H1 (cell line): ENCODE measurements around the gene TBC1D4. TPM values are rescaled to one million over a fixed set of nuclear protein-coding genes. Genes with fewer than 3 reads are reported as not detected.

Source experiments
- CTCF ChIA-PET: fragments of 300-600 bp; sonication (Branson Sonifier 250); formaldehyde crosslinking; loops from one replicate; lab custom pipeline; 2021; ENCODE audit not compliant: partially characterized antibody; lab: Charles Lee
- POLR2A ChIA-PET: fragments of 300-600 bp; sonication (Branson Sonifier 250); formaldehyde crosslinking; loops from one replicate; lab custom pipeline; 2021; ENCODE audit warnings: inconsistent platforms; ENCODE audit not compliant: partially characterized antibody; lab: Charles Lee
- DNase-seq, 2 experiments: peaks; one replicate each; pipeline versions ENCODE4 v3.0.0 to v3.0.0-alpha.2; 2010 to 2022; ENCODE audit warnings: low spot score in 2 of 2, low read depth in 1 of 2, mixed read lengths in 1 of 2
- FAIRE-seq: peaks from 2 replicates; lab custom pipeline; 2011; peaks lifted over from hg19 to GRCh38; lab: Jason Lieb, UNC
- H2AFZ ChIP-seq: 2 replicates; pipeline ENCODE4 v1.8.1; 2012; ENCODE audit warnings: low read length, inconsistent platforms
- H2AK5ac ChIP-seq: 2 replicates; pipeline ENCODE4 v1.6.1; 2013; ENCODE audit warnings: low read depth, low read length
- H2BK120ac ChIP-seq: replicated peaks from 2 replicates; pipeline ENCODE3; 2013; ENCODE audit warnings: low read depth, low read length, inconsistent platforms
- H2BK12ac ChIP-seq: 2 replicates; pipeline ENCODE4 v1.6.1; 2013; ENCODE audit warnings: low read depth, low read length
- H2BK15ac ChIP-seq: 2 replicates; pipeline ENCODE4 v1.6.1; 2013; ENCODE audit warnings: low read length
- H2BK20ac ChIP-seq: 2 replicates; pipeline ENCODE4 v1.6.1; 2013; ENCODE audit warnings: low read length
- H2BK5ac ChIP-seq: 2 replicates; pipeline ENCODE4 v1.6.1; 2013; ENCODE audit warnings: low read depth, low read length
- H3K14ac ChIP-seq: 2 replicates; pipeline ENCODE4 v1.6.1; 2013; ENCODE audit warnings: inconsistent platforms; ENCODE audit not compliant: insufficient read length
- H3K18ac ChIP-seq: 2 replicates; pipeline ENCODE4 v1.6.1; 2013; ENCODE audit warnings: low read length; ENCODE audit errors: extremely low read depth
- H3K23ac ChIP-seq: 2 replicates; pipeline ENCODE4 v1.6.1; 2013; ENCODE audit warnings: inconsistent platforms; ENCODE audit not compliant: insufficient read length
- H3K23me2 ChIP-seq: 2 replicates; pipeline ENCODE4 v1.6.1; 2013; ENCODE audit warnings: low read depth, low read length
- H3K27ac ChIP-seq: 2 replicates; pipeline ENCODE4 v1.6.1; 2011; ENCODE audit warnings: low read depth, low read length, inconsistent platforms
- H3K27me3 ChIP-seq, 4 experiments: replicated peaks in 1 of 4; 1 replicate in 1 of 4; 2 replicates in 3 of 4; pipeline versions ENCODE4 v1.6.1 to v1.8.1; 2011 to 2013; ENCODE audit warnings: low read length in 3 of 4, mild to moderate bottlenecking in 3 of 4, inconsistent platforms in 2 of 4, mixed read lengths in 2 of 4, moderate library complexity in 1 of 4; ENCODE audit not compliant: control insufficient read depth in 3 of 4, insufficient read depth in 3 of 4; ENCODE audit errors: extremely low read depth in 1 of 4
- H3K36me3 ChIP-seq, 4 experiments: 2 replicates each; pipeline versions ENCODE4 v1.6.1 to v1.8.1; 2011 to 2013; ENCODE audit warnings: mild to moderate bottlenecking in 4 of 4, low read length in 3 of 4, moderate library complexity in 2 of 4, control low read depth in 1 of 4, inconsistent platforms in 1 of 4; ENCODE audit not compliant: insufficient read depth in 4 of 4, control insufficient read depth in 2 of 4
- H3K4ac ChIP-seq: replicated peaks from 2 replicates; pipeline ENCODE3; 2013; ENCODE audit warnings: low read length, low read depth, mixed read lengths, inconsistent platforms; ENCODE audit not compliant: insufficient read length
- H3K4me1 ChIP-seq, 4 experiments: replicated peaks in 1 of 4; 1 replicate in 1 of 4; 2 replicates in 3 of 4; pipeline versions ENCODE4 v1.6.1 to v1.8.1; 2011 to 2013; ENCODE audit warnings: low read length in 3 of 4, inconsistent platforms in 2 of 4, mixed read lengths in 1 of 4; ENCODE audit not compliant: insufficient read depth in 4 of 4, control insufficient read depth in 3 of 4
- H3K4me2 ChIP-seq, 2 experiments: 2 replicates each; pipeline versions ENCODE4 v1.6.1 to v1.8.1; 2011 to 2013; ENCODE audit warnings: low read depth in 2 of 2, low read length in 2 of 2, control low read depth in 1 of 2, inconsistent platforms in 1 of 2, mild to moderate bottlenecking in 1 of 2; ENCODE audit not compliant: insufficient read depth in 1 of 2
- H3K4me3 ChIP-seq, 4 experiments: fragments of 200-600, 300-600 bp in 1 of 4; sonication (generic), shearing (Covaris generic), sonication (Bioruptor Twin) in 1 of 4; 2 replicates each; pipeline versions ENCODE4 v1.5.1 to v1.8.1; 2011 to 2016; ENCODE audit warnings: low read length in 4 of 4, low read depth in 3 of 4, control low read depth in 2 of 4, inconsistent platforms in 2 of 4, mild to moderate bottlenecking in 2 of 4, mixed read lengths in 1 of 4, moderate library complexity in 1 of 4; ENCODE audit not compliant: insufficient read depth in 2 of 4; ENCODE audit errors: extremely low read depth in 1 of 4
- H3K56ac ChIP-seq: replicated peaks from 2 replicates; pipeline ENCODE3; 2013; ENCODE audit warnings: low read depth, mild to moderate bottlenecking, mixed read lengths, low read length, inconsistent platforms; ENCODE audit not compliant: insufficient read length
- H3K79me1 ChIP-seq: 2 replicates; pipeline ENCODE4 v1.6.1; 2013; ENCODE audit warnings: low read depth, low read length, control low read depth
- H3K79me2 ChIP-seq, 2 experiments: 2 replicates each; pipeline versions ENCODE4 v1.6.1 to v1.8.1; 2012 to 2013; ENCODE audit warnings: low read length in 2 of 2, mild to moderate bottlenecking in 2 of 2, inconsistent platforms in 1 of 2; ENCODE audit not compliant: insufficient read depth in 2 of 2, control insufficient read depth in 1 of 2
- H3K9ac ChIP-seq, 4 experiments: replicated peaks in 1 of 4; 1 replicate in 1 of 4; 2 replicates in 3 of 4; pipeline versions ENCODE4 v1.6.1 to v1.8.1; 2011 to 2013; ENCODE audit warnings: low read depth in 3 of 4, low read length in 3 of 4, control low read depth in 2 of 4, mild to moderate bottlenecking in 2 of 4, moderate library complexity in 2 of 4, inconsistent platforms in 1 of 4; ENCODE audit errors: extremely low read depth in 1 of 4
- H3K9me3 ChIP-seq, 2 experiments: 2 replicates each; pipeline versions ENCODE4 v1.6.1 to v1.8.1; 2012 to 2013; ENCODE audit warnings: mild to moderate bottlenecking in 2 of 2, moderate library complexity in 2 of 2, control low read depth in 1 of 2, inconsistent platforms in 1 of 2, low read depth in 1 of 2, low read length in 1 of 2, mixed read lengths in 1 of 2; ENCODE audit not compliant: insufficient read depth in 2 of 2
- H4K20me1 ChIP-seq, 2 experiments: replicated peaks in 1 of 2; 2 replicates each; pipeline versions ENCODE3 to v1.8.1; 2011 to 2013; ENCODE audit warnings: inconsistent platforms in 2 of 2, low read length in 2 of 2, mild to moderate bottlenecking in 1 of 2; ENCODE audit not compliant: insufficient read depth in 2 of 2, control insufficient read depth in 1 of 2
- H4K5ac ChIP-seq: 2 replicates; pipeline ENCODE4 v1.6.1; 2013; ENCODE audit warnings: low read length, low read depth, mixed read lengths, inconsistent platforms; ENCODE audit not compliant: insufficient read length
- H4K8ac ChIP-seq: 2 replicates; pipeline ENCODE4 v1.8.0; 2013; ENCODE audit warnings: mild to moderate bottlenecking, moderate library complexity, low read length, inconsistent platforms; ENCODE audit not compliant: insufficient read depth; ENCODE audit errors: extremely low read depth
- H4K91ac ChIP-seq: replicated peaks from 2 replicates; pipeline ENCODE3; 2013; ENCODE audit warnings: low read length, mixed read lengths, inconsistent platforms; ENCODE audit not compliant: insufficient read length
- ATF3 ChIP-seq: IDR thresholded peaks from 2 replicates; pipeline ENCODE4 v1.6.1; 2011; ENCODE audit warnings: low read depth, mild to moderate bottlenecking, low read length; ENCODE audit not compliant: insufficient read depth
- CBX8 ChIP-seq: fragments of 300-800, 300-1000 bp; sonication (generic); IDR thresholded peaks from 2 replicates; pipeline ENCODE4 v1.7.1; 2016; ENCODE audit warnings: low read depth, low read length, borderline replicate concordance
- CREB1 ChIP-seq: IDR thresholded peaks from 2 replicates; pipeline ENCODE4 v1.6.1; 2012; ENCODE audit warnings: inconsistent platforms
- HDAC2 ChIP-seq, 2 experiments: fragments of 300-600 bp in 1 of 2; sonication (generic) in 1 of 2; IDR thresholded peaks; 2 replicates each; pipeline ENCODE4 v1.6.1; 2011 to 2012; ENCODE audit warnings: low read depth in 2 of 2, low read length in 2 of 2, mild to moderate bottlenecking in 2 of 2, moderate library complexity in 2 of 2, borderline replicate concordance in 1 of 2, inconsistent platforms in 1 of 2
- JUN ChIP-seq: IDR thresholded peaks from 2 replicates; pipeline ENCODE4 v1.6.1; 2011; ENCODE audit warnings: low read depth, mild to moderate bottlenecking, improper control_type of control experiment, low read length
- NANOG ChIP-seq: IDR thresholded peaks from 2 replicates; pipeline ENCODE4 v1.6.1; 2011; ENCODE audit warnings: low read length, low read depth, mild to moderate bottlenecking, inconsistent platforms; ENCODE audit not compliant: insufficient read depth, poor library complexity, severe bottlenecking
- RBBP5 ChIP-seq: IDR thresholded peaks from 2 replicates; pipeline ENCODE4 v1.7.1; 2012; ENCODE audit warnings: low read depth, mild to moderate bottlenecking, inconsistent platforms, low read length, moderate library complexity, borderline replicate concordance
- RXRA ChIP-seq: IDR thresholded peaks from 2 replicates; pipeline ENCODE4 v1.6.1; 2011; ENCODE audit warnings: low read depth, mild to moderate bottlenecking, low read length, moderate library complexity; ENCODE audit not compliant: insufficient read depth
- SP2 ChIP-seq: IDR thresholded peaks from 2 replicates; pipeline ENCODE4 v1.6.1; 2012; ENCODE audit warnings: mild to moderate bottlenecking, low read length, inconsistent platforms
- TBP ChIP-seq: IDR thresholded peaks from 2 replicates; pipeline ENCODE4 v1.6.1; 2011; ENCODE audit warnings: low read depth, low read length, improper control_type of control experiment
- TEAD4 ChIP-seq: IDR thresholded peaks from 2 replicates; pipeline ENCODE4 v1.6.1; 2012; ENCODE audit warnings: low read depth, low read length, inconsistent platforms, mixed read lengths
- USF2 ChIP-seq: IDR thresholded peaks from 2 replicates; pipeline ENCODE4 v1.6.1; 2011; ENCODE audit warnings: low read length, improper control_type of control experiment
- YY1 ChIP-seq: IDR thresholded peaks from 2 replicates; pipeline ENCODE4 v1.6.1; 2011; ENCODE audit warnings: low read depth, mild to moderate bottlenecking, low read length
- WGBS, 2 experiments: shearing (Covaris generic) in 1 of 2; methylation state at CpG; one replicate each; pipeline versions ENCODE4 v1.1.6 to v1.1.7; 2013 to 2015; ENCODE audit warnings: low lambda C conversion rate in 2 of 2, mixed read lengths in 2 of 2, inconsistent platforms in 1 of 2, low coverage in 1 of 2, missing lambda C conversion rate in 1 of 2; ENCODE audit not compliant: insufficient replicate concordance in 2 of 2, insufficient coverage in 1 of 2, insufficient read length in 1 of 2; ENCODE audit errors: extremely low coverage in 1 of 2, missing lambda C conversion rate in 1 of 2; 5-methylcytosine and 5-hydroxymethylcytosine counted together
- polyA plus RNA-seq, 7 experiments: library from polyadenylated mRNA; depleted of rRNA in 3 of 7; stranded (reverse) in 5 of 7; unstranded in 2 of 7; fragments of >200 nt in 5 of 7; fragments of 200-250 nt in 2 of 7; gene quantifications; 1 replicate in 5 of 7; 2 replicates in 1 of 7; 4 replicates in 1 of 7; pipeline versions ENCODE4 v1.2.1 to v1.2.3, GENCODE V29; 2011 to 2013; ENCODE audit warnings: missing spikeins in 2 of 7, mixed read lengths in 2 of 7
- total RNA-seq: library from RNA; stranded (reverse); fragmentation: NEBNext Ultra II Directional; extraction: Animal tissue kit (Norgen Biotek cat#: 25700); gene quantifications from 2 replicates; pipeline ENCODE4 v1.2.1, GENCODE V29; 2021

The TBC1D4 gene
- total and polyA plus RNA-seq, 2 of the 8 experiments (the other 6 are each of a cell fraction or from before 2014, with no cell fraction given): 16.7 to 39.0 TPM

- Histone ChIP-seq H3K4me3 (no peak overlapping the region), H3K18ac (no peak overlapping the region), H2AK5ac (no peak overlapping the region), H2BK5ac (no peak overlapping the region), H3K14ac (no peak overlapping the region), H2BK20ac (no peak overlapping the region), H3K9me3 (no peaks in the 10 kb centered on the region), H3K79me1 (no peaks in the 10 kb centered on the region), H3K9ac (no peak overlapping the region), H3K4me2 (no peak overlapping the region), H4K5ac (no peak overlapping the region), H3K27ac (no peak overlapping the region), H4K20me1 (no peaks in the 10 kb centered on the region), H4K8ac (no peak overlapping the region), H3K4me1 (no peaks in the 10 kb centered on the region), H2AFZ (no peak overlapping the region), H3K23ac (no peak overlapping the region), H3K27me3 (no peaks in the 10 kb centered on the region), H2BK12ac (no peak overlapping the region), H3K79me2 (no peaks in the 10 kb centered on the region), H2BK15ac (no peak overlapping the region), H3K36me3 (no peaks in the 10 kb centered on the region), H3K4ac (no peak overlapping the region), H2BK120ac (no peak overlapping the region), H3K56ac (no peak overlapping the region), H4K91ac (no peak overlapping the region), H3K23me2 (no peaks in the 10 kb centered on the region)
- ChIA-PET CTCF (interaction anchor here (0.8 to 2.0 kb wide), 3 partner anchors 31 to 311 kb away, joined by 3 to 11 read pairs (median 3); no protein-coding TSS in a partner anchor), POLR2A (no interaction called here)
- FAIRE-seq (no peak), DNase-seq (no peak)
- TF ChIP-seq CREB1: no peak
- no peak for TF ChIP-seq TEAD4
- TF ChIP-seq USF2: no peak
- TF ChIP-seq SP2: no peak
- no peak for TF ChIP-seq NANOG
- TF ChIP-seq HDAC2 (IDR thresholded peaks at IDR 0.05; ENCODE audit: borderline replicate concordance in 1 of 2, low read depth in 2 of 2, low read length in 2 of 2): no peak
- no peak for TF ChIP-seq YY1
- no peak for TF ChIP-seq ATF3
- no peak for TF ChIP-seq TBP
- no peak for TF ChIP-seq JUN
- no peak for TF ChIP-seq RXRA
- no peak for TF ChIP-seq CBX8
- no peak for TF ChIP-seq RBBP5
- 52% methylated on average over 1 of the region's 1 CpG; no CpG with 5 or more reads in 1 of the 2 experiments for WGBS, 2 experiments
Measured at GRCh38 chr13:75255653-75256052, 226.3 kb downstream of the TBC1D4 start.
